ENCODE data around the gene UBA52.

UBA52 gene

GRCh38 chr19:18620902-18621301 is 49.2 kb downstream of the UBA52 start:
- Histone ChIP-seq H3K4me3 (ENCODE audit: low read length) (no peak overlapping the region), H3K4me1 (ENCODE audit: insufficient read depth, low read length) (no peaks in the 10 kb centered on the region), H3K36me3 (ENCODE audit: insufficient read depth, low read length) (no peaks in the 10 kb centered on the region), H3K27ac (ENCODE audit: low read depth, low read length) (no peak overlapping the region), H3K9me3 (ENCODE audit: insufficient read depth, low read depth, low read length) (no peaks in the 10 kb centered on the region), H3K9ac (ENCODE audit: low read depth, low read length) (no peak overlapping the region), H3K27me3 (ENCODE audit: insufficient read depth, low read length) (peaks cover 3% of the 10 kb centered on the region; the same call in 1 of the 2 replicates)
- 86% methylated on average over 7 of the region's 7 CpGs for WGBS

GRCh38 chr19:18626906-18627305 is 55.2 kb downstream of the UBA52 start:
- Histone ChIP-seq H3K9ac (ENCODE audit: low read depth, low read length) (no peak overlapping the region), H3K27me3 (ENCODE audit: insufficient read depth, low read length) (no peaks in the 10 kb centered on the region), H3K4me1 (ENCODE audit: insufficient read depth, low read length) (no peaks in the 10 kb centered on the region), H3K9me3 (ENCODE audit: insufficient read depth, low read depth, low read length) (no peaks in the 10 kb centered on the region), H3K27ac (ENCODE audit: low read depth, low read length) (no peak overlapping the region), H3K4me3 (ENCODE audit: low read length) (no peak overlapping the region), H3K36me3 (ENCODE audit: insufficient read depth, low read length) (no peaks in the 10 kb centered on the region)
- 76% methylated on average over 2 of the region's 2 CpGs for WGBS
